SKM-1 (cell line): ENCODE data around the gene ERF.

Source experiments
- DNase-seq: peaks from one replicate; lab custom pipeline; 2025; ENCODE audit not compliant: unreplicated experiment; lab: John Stamatoyannopoulos, UW

ERF gene

DNA sequence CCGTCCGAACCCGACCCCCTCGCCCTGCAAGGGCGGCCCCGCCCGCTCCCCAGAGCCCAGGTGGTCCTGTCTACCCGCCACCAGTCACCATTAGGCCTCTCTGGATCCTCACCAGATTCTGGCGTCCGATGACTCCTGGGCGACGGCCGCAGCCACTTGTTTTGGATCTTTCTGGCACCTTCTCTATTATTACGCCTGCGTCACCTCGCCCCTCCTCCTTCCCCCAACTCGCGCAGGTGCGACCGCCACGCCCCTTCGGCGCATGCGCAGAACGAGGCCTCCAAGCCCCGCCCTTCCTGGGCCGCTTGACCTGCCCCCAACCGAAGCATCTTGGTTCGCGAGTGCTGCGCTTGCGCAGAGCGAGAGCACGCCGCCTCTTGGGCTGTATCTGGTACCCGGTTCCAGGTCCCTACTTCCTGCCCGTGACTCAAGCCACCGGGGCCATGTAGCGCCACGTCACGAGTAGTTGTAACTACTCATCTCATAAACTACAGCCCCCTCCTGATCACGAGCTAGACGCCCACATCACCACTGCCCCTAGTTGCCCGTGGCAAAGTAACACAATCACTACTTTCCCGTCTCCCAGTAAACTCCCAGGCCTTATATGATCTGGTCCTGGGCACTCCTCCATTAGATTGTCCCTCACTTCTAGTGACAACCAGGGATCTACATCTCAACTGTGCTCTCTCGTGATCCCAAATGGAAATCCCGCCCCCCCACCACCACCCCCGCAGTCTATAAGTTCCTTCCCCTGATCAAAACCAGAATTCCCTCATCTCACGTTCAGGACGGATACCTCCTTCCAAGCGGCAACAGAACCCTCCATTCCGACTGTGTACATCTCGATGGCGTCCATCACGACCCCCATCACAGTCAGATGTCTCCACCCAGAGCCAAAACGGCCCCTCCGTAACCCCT, 37.1 kb downstream of the ERF start, which contains the start of gene DEDD2:
TSS of gene DEDD2 (minus strand) at position 158 of the 918 bp plus-strand sequence. CDS start 670 bp downstream, outside the sequence.
- peak; percentile 50 for DNase-seq

GRCh38 chr19:42216653-42217519, 38.0 kb downstream of the ERF start:
- no peak for DNase-seq

DNA sequence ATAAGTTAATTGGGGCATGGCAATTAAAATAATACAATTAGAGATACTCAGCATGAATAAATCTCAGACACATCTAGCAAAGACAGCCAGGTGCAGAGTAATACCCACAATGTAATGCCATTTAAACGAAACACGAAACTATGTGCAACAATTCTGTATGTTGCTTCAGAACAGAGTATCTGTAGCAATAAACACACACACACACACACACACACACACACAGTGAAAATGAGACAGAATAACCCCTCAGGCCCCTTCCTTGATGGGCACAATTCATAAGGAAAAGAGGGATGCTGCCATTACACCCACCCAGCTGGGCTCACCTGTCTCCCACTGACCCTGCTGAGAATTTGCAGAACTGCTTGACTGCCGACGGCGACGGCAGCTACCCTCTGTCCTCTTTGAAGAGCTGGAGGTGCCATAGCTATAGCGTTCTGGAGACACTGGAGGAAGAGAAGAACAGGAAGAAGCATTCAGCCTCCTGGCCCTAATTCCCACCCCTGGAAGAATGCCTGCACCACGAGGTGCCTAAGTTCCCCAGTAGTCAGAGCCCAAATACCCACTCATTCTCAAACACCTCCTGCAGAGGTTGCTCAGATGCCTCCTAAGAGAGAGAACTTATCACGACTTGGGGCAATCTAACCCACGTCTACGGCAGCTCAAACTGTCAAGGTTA, 40.0 kb downstream of the ERF start:
- no peak for DNase-seq

GRCh38 chr19:42212886-42213285, 42.0 kb downstream of the ERF start:
- DNase-seq: no peak

DNA sequence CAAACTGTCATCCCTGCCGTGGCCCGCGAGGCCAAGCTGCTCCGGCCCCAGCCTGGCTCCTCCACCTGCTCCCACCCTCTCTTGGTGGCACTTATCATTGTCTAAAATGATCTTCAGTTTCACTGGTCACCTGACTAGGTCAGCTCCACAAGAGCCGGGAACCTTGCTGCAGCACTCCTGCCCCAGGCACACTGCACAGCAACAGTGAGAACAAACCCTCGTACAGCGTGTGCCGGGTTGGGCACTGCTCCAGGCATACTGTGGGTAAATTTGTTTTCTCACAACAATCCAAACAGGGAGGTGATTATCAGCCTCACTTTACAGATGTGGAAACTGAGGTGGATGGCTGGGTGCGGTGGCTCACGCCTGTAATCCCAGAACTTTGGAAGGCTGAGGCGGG, 46.3 kb downstream of the ERF start:
- no peak for DNase-seq

DNA sequence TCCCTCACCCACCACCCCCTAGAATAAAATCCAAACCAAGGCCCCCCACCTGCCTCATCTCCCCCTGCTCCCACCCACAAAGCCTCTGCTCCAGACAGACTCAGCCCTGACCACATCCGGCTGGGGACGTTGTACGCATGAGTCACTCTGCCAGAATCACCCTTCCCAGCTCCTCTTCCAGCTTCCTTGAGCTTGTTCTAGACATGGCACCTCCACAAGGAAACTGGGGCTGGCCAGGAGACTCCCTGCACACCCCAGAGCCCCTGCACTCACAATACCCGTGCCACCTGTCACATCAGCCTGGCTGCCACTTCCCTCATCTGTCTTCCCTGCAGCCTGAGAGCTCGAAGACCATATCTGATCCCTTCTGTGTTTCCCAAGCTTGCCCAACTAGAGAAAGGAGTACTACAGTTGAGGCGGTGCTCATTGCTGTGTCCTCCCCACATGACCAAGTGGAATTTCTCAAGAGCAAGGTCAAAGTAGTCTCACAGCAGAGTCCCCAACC, 47.1 kb downstream of the ERF start:
- no peak for DNase-seq

GRCh38 chr19:42206871-42207755, 47.8 kb downstream of the ERF start:
- no peak for DNase-seq

GRCh38 chr19:42204664-42205063, 50.3 kb downstream of the ERF start:
- no peak for DNase-seq

GRCh38 chr19:42203700-42204099, 51.2 kb downstream of the ERF start:
- no peak for DNase-seq

DNA sequence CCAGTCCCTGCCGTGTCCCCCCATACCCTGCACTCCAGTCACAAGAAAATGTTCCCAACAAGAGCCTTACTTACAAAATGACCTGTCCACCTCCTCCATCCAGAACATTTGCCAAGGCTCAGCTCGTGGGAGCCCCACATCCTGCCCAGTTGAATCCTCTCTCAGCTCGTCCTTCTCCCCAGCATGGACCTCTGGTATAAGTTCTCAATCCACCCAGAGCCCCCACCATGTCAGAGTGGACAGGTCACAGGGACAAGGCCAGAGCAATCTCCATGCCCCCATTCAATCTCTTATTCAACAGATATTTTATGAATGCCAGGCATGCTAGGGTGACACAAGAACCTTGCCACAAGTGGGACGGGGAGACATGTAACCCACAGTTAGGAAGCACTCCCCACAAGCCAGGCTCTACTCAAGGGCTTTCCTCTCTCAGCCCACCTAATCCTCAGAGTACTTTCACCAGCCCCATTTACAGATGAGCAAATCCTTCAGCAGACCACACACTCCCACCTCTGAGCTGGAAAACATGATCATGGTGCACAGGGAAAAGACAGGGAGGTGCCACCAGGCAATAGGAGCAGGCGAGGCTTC, 52.5 kb downstream of the ERF start:
- DNase-seq: no peak

DNA sequence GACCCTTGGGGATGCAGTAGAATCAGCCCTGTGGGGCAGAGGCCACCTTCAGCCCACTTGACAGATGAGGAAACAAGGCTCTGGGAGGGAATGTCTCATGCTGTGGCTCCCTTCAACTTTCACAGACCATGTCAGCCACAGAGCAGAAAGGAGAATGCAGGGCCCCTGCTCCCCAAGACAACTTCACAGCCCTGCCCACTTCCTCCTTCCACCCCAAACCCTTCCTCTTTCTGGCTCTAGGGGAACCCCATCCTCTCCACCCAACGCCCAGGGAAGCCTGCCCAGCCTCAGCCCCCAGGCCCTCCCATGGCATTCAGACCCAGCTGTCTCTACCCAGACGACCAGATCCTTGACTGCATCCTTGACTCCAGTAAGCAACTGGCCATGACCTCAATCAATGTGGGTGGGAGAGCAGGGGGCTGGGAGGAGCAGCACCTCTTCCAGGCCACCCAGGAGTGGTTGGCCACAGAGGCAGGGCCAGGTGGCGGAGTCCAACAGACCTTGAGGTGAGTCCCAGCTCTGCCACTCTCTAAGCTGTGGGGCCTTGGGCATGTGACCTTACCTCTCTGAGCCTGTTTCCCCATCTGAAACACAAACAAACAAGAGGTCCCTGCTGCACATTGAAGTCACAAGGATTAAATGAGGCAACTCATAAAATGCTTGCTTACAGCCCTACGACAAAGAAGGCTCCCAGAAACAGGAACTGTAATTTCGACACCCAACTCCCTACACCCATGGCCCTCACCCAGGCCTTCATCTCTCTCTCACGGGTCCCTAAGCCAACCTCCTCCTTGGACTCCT, 53.2 kb downstream of the ERF start:
- DNase-seq: peak; percentile 56

GRCh38 chr19:42200116-42200715, 54.7 kb downstream of the ERF start:
- DNase-seq: no peak

DNA sequence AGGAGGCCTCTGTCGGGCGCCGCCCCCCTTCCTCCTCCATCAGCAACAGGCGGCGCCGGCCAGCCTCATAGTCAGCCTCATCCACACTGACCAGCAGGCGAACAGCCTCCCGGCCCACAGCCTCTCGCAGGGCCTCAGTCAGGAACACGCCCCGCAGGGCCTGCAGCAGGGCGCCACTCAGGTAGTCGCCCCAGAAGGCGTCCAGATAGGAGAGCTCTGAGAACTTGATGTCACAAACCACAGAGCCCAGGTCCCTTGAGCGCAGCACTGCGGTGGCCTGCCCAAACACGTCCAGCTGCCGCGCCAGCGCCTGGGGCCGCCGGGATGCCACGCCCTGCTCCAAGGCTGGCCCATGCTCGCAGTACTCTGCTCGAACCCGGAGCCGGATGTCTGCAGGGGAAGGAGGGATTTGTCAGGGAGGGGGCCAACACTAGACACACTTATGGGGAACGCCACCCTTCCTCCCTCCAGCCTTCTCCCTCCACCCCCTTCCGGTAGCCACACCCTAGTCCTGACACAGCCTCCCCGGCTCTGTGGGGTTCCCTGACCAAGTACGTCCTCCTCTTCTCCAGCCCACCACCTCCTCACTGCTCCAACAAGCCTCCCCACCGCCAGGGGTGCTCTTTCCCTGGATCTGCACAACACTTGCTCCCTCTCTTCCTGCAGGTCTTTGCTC, 55.4 kb downstream of the ERF start:
- DNase-seq: peak; percentile 62

DNA sequence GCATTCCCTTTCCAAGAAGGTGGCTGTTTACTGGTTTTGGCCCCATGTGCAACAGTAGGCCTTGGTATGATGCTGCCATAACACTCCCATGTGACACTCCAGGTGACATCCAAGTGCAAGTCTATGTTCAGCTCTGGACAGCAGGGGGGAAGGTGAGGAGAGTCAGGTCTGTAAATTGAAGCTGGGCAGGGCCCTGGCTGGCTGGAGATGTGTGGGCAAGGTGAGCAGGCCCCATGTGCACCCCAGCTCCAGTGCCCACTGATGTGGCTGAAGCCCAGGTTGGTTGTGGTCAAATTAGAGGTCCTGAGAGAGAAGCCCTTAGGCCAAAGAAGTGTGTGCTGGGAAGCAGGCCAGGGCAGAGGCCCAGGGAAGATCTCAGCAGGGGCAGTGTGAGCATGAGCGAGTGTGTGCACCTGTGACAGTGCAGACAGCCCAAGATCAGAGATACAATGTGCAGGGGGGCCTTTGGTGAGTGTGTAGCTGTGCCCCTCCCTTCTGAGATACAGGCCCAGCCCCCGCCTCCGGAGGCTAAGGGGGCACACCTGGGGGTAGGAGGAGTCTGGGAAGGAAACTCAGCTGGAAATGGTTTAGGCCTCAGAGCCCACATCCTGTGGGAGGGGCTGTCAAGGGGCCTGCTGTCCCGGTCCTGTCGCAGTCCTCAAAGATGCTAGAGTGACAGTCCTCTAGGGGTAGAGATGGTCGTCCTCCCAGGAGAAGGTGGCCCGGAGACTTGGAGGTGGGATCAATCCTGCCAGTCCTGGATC, 56.1 kb downstream of the ERF start:
- DNase-seq: no peak
